Endometrial microvascular endothelial cells (primary cell): ENCODE results near the gene FBXL12. TPM values are rescaled to one million over a fixed set of nuclear protein-coding genes. Genes with fewer than 3 reads are reported as not detected.

Experiments
- total RNA-seq: library from RNA; depleted of rRNA; stranded (reverse); fragments of >200 nt; gene quantifications from one replicate; pipeline ENCODE4 v1.2.3, GENCODE V29; 2015; ENCODE audit errors: inconsistent ontology term

Gene FBXL12
- total RNA-seq, 1 donor from 2014 or later = 25.6 TPM

Other genes with a start within 250 kb of the FBXL12 start
- 28.7 TPM for gene ZNF121, start 234.6 kb downstream of the FBXL12 start, total RNA-seq
- 34.5 TPM for gene ZNF561, start 197.8 kb downstream of the FBXL12 start, total RNA-seq
- gene ZNF562, start 144.0 kb downstream of the FBXL12 start, total RNA-seq = 21.8 TPM
- 6.5 TPM for gene ZNF846, start 50.3 kb downstream of the FBXL12 start, total RNA-seq
- gene UBL5, start 8.8 kb upstream of the FBXL12 start, total RNA-seq = 738 TPM
- gene PIN1, start 16.2 kb upstream of the FBXL12 start, total RNA-seq = 134 TPM
- not detected for gene OLFM2, start 117.4 kb upstream of the FBXL12 start, total RNA-seq
- 0.28 TPM for gene COL5A3, start 191.4 kb upstream of the FBXL12 start, total RNA-seq
- not detected for gene RDH8, start 194.4 kb upstream of the FBXL12 start, total RNA-seq